OCI-LY1 (cell line): ENCODE measurements around the gene LINGO4.

Experiments
- CTCF ChIP-seq: fragments of 200-600 bp; sonication (generic), shearing (Covaris generic); IDR thresholded peaks from 2 replicates; pipeline ENCODE4 v1.5.1; 2017; ENCODE audit warnings: mild to moderate bottlenecking, antibody characterized with exemption, low read length, moderate library complexity, mixed read lengths
- EZH2 ChIP-seq: fragments of 200-600 bp; sonication (generic), shearing (Covaris generic); IDR thresholded peaks from 2 replicates; pipeline ENCODE4 v1.8.0; 2017; ENCODE audit warnings: borderline replicate concordance, mixed run types, mild to moderate bottlenecking, antibody characterized with exemption, low read length, moderate library complexity, mixed read lengths

GRCh38 chr1:151760597-151761385, 44.4 kb downstream of the LINGO4 start:
- no peak for TF ChIP-seq CTCF
- TF ChIP-seq EZH2 = no peak
